HG02571 (cell line): Measurements from ENCODE around the gene TM9SF3.

Experiments used
- ATAC-seq: cut with Tn5 transposase; IDR thresholded peaks from one replicate; pipeline ENCODE4 v1.9.1; 2021; ENCODE audit warnings: mild to moderate bottlenecking, moderate library complexity; ENCODE audit not compliant: unreplicated experiment

The TM9SF3 gene

GRCh38 chr10:96513305-96513697, 73.5 kb downstream of the TM9SF3 start:
- ATAC-seq: peak; percentile 39

- ATAC-seq: peak; percentile 2
Measured at GRCh38 chr10:96512524-96513304, 74.1 kb downstream of the TM9SF3 start.

GRCh38 chr10:96511044-96511945, 75.5 kb downstream of the TM9SF3 start:
- no peak for ATAC-seq

GRCh38 chr10:96509017-96509641, 77.7 kb downstream of the TM9SF3 start:
- no peak for ATAC-seq

- ATAC-seq: no peak
Measured at GRCh38 chr10:96507044-96507443, 79.8 kb downstream of the TM9SF3 start.

- ATAC-seq: no peak
Measured at GRCh38 chr10:96505150-96506136, 81.4 kb downstream of the TM9SF3 start.

GRCh38 chr10:96502561-96503282, 84.1 kb downstream of the TM9SF3 start:
- no peak for ATAC-seq

GRCh38 chr10:96501985-96502384, 84.8 kb downstream of the TM9SF3 start:
- no peak for ATAC-seq

GRCh38 chr10:96500519-96500918, 86.3 kb downstream of the TM9SF3 start:
- no peak for ATAC-seq

GRCh38 chr10:96500050-96500449, 86.8 kb downstream of the TM9SF3 start:
- ATAC-seq: no peak

GRCh38 chr10:96497391-96497790, 89.4 kb downstream of the TM9SF3 start:
- no peak for ATAC-seq

- no peak for ATAC-seq
Measured at GRCh38 chr10:96496281-96496925, 90.4 kb downstream of the TM9SF3 start.

GRCh38 chr10:96495544-96495943, 91.3 kb downstream of the TM9SF3 start:
- ATAC-seq: no peak

- no peak for ATAC-seq
Measured at GRCh38 chr10:96494694-96495093, 92.1 kb downstream of the TM9SF3 start.

GRCh38 chr10:96493871-96494525, 92.8 kb downstream of the TM9SF3 start:
- no peak for ATAC-seq

GRCh38 chr10:96493254-96493653, 93.6 kb downstream of the TM9SF3 start:
- ATAC-seq: no peak

GRCh38 chr10:96491303-96491702, 95.5 kb downstream of the TM9SF3 start:
- ATAC-seq: no peak

GRCh38 chr10:96488161-96488935, 98.5 kb downstream of the TM9SF3 start:
- ATAC-seq: no peak
